Stomach (tissue), 4 donors: ENCODE data around the gene UQCC2.

Experiments
- CTCF ChIP-seq, 7 experiments: fragments of 450-650 bp in 4 of 7; fragments of 200-600 bp in 3 of 7; sonication (generic) in 3 of 7; IDR thresholded peaks; one replicate each; pipeline ENCODE4 v1.5.1; 2016 to 2019; ENCODE audit warnings: antibody characterized with exemption in 7 of 7, control low read depth in 2 of 7, mild to moderate bottlenecking in 1 of 7
- EP300 ChIP-seq: sonication (generic); formaldehyde crosslinking; IDR thresholded peaks from one replicate; pipeline ENCODE4 v1.6.1; 2017; ENCODE audit warnings: antibody characterized with exemption
- POLR2A ChIP-seq, 4 donors: fragments of 450-650 bp; IDR thresholded peaks; one replicate each; pipeline ENCODE4 v1.6.1; 2016; ENCODE audit warnings: antibody characterized with exemption in 4 of 4, control low read depth in 2 of 4, mild to moderate bottlenecking in 1 of 4, moderate library complexity in 1 of 4
- POLR2AphosphoS5 ChIP-seq, 3 donors: sonication (generic); formaldehyde crosslinking; IDR thresholded peaks; one replicate each; pipeline ENCODE4 v1.6.1; 2016; ENCODE audit warnings: antibody characterized with exemption in 3 of 3

- TF ChIP-seq CTCF (IDR thresholded peaks at IDR 0.05) (no peak), POLR2A (IDR thresholded peaks at IDR 0.05) (no peak), POLR2AphosphoS5 (IDR thresholded peaks at IDR 0.05) (no peak), EP300 (no peak)
These were observed 44.9 kb upstream of the UQCC2 start for GRCh38 chr6:33756211-33756954.
